Activated CD4-positive, alpha-beta T cell treated with anti-CD3 and anti-CD28 coated beads for 48 hours (primary cell): Measurements from ENCODE around the gene BST2.

Experiments
- DNase-seq: peaks from one replicate; pipeline ENCODE4 v3.0.0-alpha.2; 2020

Gene BST2

GRCh38 chr19:17419154-17419620 lies 13.8 kb upstream of the BST2 start:
- DNase-seq = no peak

DNA sequence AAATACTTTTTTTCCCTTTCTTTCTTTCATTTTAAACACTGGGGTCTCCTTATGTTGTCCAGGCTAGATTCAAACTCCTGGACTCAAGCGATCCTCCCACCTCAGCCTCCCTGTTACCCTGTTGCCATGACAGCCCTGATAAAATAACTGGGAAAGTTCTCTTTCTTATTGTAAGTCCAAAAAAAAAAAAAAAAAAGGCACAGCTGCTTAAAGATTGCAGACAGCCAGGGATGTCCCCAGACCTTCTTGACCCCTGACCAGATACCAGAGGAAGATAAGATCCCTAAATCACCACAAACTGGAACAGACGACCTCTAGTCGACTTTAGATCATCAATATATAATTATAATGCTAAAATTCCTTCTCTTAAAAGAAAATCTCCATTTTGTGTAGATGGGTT lies 13.3 kb upstream of the BST2 start:
- DNase-seq = no peak

DNA sequence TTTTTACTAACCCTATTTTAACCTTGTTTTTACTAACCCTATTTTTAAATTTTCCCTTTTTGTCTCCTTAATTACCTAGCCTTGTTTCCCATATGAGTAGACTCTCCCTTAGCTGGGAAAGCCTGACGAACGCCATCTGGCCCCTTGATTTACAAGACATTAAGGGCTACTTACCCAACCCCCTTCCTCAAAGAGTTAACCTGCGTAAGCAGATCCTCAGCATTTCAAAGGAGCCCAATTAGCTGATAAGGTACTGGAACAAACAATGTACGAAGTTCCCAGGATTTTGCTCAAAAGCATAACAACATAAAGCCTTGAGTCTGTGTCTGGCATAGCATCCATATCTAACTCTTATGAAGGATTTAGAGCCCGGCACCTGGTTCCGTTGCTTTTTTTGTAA lies 9.7 kb upstream of the BST2 start:
- no peak for DNase-seq

- DNase-seq = no peak
These were observed 8.7 kb upstream of the BST2 start for GRCh38 chr19:17414097-17414496.

DNA sequence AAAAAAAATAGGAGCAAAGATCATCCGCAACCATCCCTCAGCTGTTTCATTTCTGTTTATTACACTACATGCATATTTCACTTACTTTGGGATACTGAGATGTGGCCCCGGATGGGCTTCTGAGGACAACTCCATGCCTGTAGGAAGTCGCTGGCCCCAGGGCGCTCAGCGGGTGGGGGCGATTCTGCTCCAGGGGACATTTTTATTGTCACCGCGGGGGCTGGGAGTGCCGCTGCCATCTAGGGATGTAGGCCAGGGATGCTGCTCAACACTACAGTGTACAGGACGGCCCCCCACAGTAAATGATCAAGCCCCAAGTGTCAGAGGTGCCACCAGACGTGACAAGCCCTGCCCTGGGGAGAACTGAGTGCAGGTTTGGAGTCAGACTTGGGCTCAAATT lies 6.4 kb upstream of the BST2 start:
- no peak for DNase-seq

GRCh38 chr19:17409990-17410389 lies 4.6 kb upstream of the BST2 start:
- no peak for DNase-seq

- no peak for DNase-seq
These were observed 1.4 kb upstream of the BST2 start for GRCh38 chr19:17406887-17407196.

DNA sequence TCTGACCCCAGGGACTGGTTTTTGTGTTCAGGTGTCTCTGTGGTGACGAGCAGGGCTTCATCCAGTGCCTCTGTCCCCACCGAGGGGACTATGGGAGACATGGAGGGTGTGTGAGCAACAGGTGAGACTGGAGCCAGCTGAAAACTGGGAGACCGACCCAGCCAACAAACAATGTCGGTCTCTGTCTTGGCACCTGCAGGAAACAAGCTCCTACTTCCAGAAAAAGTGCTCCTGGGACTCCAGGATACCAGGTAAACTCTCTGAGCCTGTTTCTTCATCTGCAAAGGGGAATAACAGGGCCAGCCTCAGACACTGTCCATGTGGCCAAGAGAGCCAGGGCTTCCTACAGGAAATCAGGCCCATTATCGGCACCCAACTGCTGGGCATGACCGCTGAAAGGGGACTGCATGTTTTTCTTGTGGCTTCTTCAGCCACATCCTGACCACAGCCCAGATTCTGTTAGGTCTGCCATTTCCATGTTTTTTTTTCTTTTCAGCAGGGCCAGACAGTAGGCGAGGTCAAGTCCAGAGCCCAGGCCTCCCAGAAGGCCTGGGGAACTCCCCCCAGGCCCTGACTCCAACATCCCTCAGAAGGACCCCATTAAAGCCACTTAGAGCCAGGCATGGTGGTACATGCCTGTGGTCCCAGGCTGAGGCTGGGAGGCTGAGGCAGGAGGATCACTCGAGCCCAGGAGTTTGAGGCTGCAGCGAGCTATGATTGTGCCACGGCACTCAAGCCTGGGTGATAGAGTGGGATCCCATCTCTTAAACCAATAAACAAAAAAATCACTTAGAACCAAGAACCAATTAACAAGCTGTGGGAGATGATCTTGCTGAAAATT lies 836 bp upstream of the BST2 start:
- DNase-seq = peak; percentile 34

GRCh38 chr19:17404621-17405249 lies 695 bp downstream of the BST2 start:
- peak; percentile 11 for DNase-seq

- peak; percentile 27 for DNase-seq
These were observed 1.4 kb downstream of the BST2 start for GRCh38 chr19:17404015-17404414.

GRCh38 chr19:17402982-17403855 lies 2.2 kb downstream of the BST2 start:
- peak; percentile 71 for DNase-seq

DNA sequence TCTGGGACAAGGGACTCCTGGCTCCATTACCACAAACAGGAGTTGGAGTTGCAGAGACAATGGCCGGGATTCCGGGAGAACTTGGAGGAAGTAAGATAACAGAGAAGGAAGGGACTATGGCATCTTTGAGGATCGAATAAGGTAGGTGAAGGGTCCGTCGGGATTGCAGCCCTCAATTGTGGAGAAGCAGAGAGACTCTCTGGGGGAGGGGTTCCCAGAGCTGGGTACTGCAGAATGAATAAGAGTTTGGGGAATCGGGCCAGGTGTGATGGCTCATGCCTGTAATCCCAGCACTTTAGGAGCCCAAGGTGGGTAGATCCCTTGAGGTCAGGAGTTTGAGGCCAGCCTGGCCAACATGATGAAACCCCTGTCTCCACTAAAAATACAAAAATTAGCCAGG lies 3.8 kb downstream of the BST2 start:
- no peak for DNase-seq

DNA sequence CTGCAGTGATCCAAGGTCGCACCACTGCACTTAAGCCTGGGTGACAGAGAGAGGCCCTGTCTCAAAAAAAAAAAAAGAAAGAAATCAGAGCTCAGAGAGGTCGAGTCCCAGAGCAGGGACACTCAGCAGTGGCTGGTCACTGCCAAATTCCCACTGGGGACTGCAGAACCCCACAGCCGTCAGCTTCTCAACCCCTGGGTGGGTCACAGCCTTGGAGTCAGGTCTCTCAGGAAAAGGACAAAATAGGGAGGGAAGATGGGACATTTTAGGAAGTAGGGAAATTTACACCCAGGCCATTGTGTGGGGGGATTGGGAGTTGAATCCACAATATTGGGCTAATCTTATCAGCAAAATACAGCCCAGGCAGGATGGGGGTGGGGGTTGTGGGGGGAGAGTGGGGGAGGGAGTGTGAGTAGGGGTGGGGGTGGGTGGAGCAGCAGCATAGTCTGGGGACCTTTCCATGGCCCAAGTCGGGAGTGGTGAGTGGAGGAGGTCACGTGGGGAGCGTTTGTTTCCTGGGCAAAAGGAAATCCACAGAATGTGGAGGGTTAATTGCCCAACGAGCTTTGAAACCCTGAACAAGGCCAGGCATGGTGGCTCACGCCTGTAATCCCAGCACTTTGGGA lies 6.4 kb downstream of the BST2 start:
- no peak for DNase-seq

DNA sequence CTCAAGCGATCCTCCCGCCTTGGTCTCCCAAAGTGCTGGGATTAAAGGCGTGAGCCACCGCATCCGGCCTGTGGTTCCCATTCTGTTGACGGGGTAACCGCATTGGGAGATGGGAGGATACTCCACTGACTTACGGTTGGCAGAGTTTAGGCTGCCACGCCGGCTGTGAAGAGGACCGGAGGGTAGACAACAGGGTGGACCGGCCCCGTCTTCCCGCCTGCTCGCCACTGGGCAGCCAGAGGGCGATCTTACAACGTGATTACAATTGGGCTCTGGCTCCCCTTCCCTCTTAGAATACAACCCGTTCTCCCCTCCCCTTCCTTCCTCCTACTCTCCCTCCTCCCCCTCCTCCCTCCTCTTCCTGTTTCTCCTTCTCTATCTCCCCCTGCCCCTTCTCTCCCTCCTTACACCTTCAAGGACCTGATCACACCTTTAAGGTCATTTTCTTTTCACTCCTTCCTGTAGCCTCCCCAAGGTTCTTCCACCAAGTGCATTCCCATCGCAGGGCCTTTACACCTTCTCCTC lies 10.5 kb downstream of the BST2 start:
- DNase-seq = peak; percentile 87

DNA sequence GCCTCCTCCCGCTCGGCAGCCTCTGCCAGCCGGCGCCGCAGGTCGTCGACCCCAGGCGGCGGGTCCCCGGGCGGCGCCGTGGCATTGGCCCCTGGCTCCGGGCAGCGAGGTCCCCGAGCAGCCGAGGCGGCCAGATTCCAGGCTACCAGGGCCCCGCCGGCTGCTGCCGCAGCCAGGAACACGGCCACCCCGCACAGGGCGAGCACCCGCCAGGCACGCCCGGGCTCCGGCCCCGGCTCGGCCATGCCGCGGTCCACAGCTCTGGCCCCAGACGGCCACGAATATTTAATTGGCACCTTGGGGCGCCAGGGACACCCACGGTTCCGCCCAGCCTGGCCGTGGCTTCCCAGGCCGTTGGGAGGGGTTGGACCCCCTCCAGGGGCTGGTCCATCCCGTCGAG lies 11.5 kb downstream of the BST2 start, which contains the start of gene CCDC194:
Gene CCDC194 (minus strand): TSS at position 283 of the 400 bp plus-strand sequence. CDS start 38 bp downstream, at position 245.
- no peak for DNase-seq

- no peak for DNase-seq
These were observed 12.4 kb downstream of the BST2 start for GRCh38 chr19:17393002-17393401.

DNA sequence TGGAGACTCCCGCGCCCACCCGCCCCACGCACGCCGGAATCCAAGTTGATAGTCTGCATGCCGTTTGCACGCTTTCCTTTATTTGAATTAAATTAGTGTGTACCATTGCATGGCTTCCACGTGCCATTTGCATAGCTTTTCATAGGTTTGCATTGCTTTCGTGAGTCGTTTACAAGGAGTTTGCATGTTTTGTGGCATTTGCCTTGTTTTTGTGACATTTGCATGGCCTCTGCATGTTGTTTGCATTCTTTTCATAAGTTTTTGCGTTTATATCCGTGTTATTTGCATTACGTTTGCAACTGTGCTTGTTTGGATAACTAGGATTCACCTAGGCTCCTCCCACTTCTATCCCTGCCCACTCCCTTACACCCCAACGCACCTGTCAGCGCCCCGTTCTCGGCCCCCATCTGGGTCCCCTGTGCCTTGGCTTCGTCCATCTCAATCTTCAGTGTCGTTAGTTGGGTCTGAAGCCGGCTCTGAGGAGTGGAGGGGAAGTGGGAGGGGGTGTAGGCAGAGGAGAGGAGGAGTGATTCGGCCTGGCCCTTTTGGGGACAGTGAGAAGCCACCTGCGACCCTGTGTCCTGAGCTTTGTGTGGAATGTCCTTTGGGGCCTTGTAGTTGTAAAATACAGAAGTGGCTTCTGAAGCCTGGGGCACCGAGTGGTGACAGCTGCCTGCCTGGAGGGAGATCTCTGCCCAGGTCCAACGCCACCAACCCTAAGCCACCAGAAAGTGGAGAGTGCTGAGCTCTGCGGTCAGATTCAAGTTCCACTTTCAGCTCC lies 13.9 kb downstream of the BST2 start:
- DNase-seq = no peak

- DNase-seq = peak; percentile 95
These were observed 14.6 kb downstream of the BST2 start for GRCh38 chr19:17390665-17391370.

DNA sequence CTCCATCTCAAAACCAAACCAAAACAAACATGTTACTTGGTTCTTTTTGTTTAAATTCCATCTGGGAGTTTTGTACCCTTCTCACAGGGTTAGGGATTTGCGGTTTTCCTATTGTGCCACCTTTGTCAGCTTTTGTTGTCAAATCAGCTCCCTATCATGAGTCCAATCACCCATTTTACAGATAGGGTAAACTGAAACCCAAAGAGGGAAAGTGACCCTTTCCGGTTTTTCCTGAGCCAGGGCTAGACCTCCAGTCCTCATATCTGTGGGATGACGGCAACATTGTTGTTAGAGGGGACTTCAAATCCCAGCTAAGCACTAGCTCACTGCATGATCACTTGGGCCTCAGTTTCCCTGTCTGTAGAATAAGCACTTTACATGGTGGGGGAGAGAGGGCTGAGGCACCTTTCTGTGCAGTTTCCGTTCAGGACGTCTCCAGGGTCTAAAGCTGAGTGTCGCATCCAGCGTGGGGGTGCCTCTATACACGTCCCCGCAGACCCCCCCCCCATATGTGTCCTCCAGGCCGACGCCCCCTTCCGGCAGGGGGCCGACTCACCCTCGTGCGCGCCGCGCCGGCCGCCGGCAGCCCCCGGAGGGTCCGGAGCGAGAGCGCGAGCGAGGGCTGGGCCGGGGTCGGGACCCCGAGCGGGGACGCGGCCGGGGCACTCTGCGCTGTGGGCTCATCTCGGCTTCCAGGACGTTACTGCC lies 15.3 kb downstream of the BST2 start:
- DNase-seq = peak; percentile 12

GRCh38 chr19:17389288-17389687 lies 16.1 kb downstream of the BST2 start:
- no peak for DNase-seq
